Right renal pelvis (tissue), 4 donors: ENCODE data around the gene DIPK1A. TPM values are rescaled to one million over a fixed set of nuclear protein-coding genes. Genes with fewer than 3 reads are reported as not detected.

Experiments
- DNase-seq, 4 donors: peaks; one replicate each; pipeline ENCODE4 v3.0.0-alpha.2; 2013; ENCODE audit warnings: low read depth in 4 of 4, low spot score in 3 of 4, missing footprints in 1 of 4
- polyA plus RNA-seq, 4 donors: library from polyadenylated mRNA; unstranded; fragments of 120-200 nt; gene quantifications; one replicate each; pipeline ENCODE4 v1.2.1, GENCODE V29; 2013; ENCODE audit not compliant: insufficient read length in 4 of 4

Gene DIPK1A
- polyA plus RNA-seq, 4 donors = 8.3 to 9.6 (median 9.4) TPM

DNA sequence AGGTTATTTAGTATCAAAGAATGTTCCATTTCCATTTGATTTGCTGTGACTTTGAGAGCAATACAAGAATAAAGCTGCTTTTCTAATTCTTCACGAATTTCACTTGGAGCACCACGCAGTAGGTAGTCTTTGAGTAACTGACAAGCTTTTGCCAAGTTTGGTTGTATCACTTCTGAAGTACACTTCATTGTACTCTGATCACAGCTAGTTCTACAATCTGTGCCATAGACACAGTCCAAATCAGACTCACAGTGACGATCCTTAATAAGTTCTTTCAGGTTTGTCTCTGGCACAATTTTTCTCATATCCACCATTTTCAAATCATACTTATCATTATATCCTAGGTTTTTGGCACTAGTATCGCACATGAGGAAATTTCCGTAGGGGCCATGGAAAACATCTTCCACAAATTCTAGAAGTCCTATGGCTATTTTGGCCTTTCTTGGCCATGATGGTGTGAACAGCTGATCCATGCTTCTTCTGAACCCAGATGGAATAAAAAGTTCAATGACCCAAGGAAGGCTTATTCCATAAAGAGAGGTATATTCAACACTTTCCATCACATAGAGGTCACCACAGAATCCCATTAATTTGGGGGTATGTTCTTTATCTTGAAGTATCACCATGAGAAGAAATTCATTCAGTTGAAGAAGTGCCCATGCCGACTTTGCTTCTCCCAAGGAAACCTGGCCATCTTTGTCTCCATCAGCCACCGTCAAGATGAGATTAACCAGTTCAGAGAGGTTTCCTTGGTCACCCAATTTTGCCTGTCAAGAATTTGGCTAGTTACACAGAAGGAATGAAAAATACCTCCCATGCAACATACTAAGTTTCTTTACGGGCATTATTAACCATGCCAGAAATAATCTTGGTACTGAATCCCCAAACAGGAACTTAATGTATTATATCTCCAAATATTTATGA, 117.6 kb downstream of the DIPK1A start:
- no peak for DNase-seq

DNA sequence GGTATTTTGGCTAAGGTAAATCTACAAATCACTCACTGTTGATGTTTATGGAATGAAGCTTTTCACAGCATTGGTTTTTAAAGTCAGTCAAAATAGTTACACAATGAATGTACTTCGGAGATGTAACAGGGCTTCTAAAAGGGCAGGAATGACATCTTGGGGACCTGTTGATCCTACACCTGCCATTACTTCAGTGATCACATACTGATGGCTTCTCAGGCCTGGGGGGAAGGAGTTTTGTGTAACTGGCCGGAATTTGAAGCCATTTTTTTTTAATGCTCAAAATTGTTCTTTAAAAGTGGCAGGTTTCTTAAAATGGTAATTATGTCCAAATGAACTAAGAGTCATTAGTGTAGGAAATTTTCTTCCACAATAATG, 118.2 kb downstream of the DIPK1A start:
- DNase-seq = no peak

DNA sequence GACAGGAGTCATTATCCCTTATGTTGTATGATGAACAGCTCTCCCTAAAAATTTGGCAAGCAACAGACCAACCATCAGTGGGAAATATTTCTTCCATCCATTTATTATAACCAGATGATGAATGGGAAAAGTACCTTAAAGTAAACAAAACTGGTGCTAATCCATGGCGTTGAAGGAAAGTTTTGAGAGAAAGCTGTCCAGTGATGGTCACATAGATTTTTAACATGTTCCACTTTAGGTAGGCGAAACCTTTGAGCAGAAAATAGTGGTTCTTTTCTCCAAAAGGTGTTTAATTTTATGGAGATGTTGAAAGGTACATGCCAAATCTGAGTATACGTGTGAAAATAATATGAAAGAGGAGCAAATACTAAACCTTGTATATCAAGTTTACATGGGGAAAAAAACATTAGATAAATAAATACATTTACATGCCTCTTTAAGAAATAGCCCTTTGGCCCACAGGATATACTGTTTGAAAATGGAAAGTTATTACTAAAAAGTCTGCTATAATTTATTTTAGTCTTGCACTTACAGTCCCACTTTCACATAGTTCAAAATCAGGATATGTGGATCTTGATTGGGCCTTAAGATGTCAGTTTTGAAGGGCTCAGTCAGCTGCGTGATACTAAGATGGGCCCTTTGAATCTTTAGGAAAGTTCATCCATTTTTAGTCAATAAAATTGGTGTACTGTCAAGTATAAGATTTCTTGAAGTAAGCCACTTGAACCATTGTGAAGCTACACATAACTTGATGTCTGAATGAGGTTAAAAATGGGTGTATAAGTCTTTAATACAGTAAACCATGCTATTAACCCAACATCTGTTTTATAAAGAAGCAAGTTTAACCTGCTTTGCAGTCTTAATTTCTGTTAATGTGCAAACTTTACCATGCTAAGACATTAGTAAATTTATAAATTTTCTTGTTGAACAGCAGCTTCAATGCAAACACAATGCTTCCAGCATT, 118.9 kb downstream of the DIPK1A start:
- no peak for DNase-seq

DNA sequence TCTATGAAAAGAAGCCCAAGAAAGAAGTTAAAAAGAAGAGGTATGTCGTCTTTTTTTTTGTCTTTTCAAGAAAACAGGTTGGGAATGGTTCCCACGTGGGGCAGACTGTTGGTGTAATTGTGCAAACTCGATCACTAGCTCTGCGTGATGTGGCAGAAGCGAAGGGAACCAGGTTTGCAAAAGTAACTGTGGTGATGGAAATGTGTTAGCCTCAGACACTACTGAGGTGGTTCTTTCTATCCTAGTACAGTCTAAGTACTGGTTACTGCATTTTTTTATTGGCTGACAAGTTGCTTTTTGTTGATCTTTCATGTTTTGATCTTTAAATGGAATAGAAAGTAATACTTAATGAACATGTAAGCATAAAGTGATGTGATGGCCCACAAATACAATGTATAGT, 120.7 kb downstream of the DIPK1A start:
- DNase-seq = no peak

DNA sequence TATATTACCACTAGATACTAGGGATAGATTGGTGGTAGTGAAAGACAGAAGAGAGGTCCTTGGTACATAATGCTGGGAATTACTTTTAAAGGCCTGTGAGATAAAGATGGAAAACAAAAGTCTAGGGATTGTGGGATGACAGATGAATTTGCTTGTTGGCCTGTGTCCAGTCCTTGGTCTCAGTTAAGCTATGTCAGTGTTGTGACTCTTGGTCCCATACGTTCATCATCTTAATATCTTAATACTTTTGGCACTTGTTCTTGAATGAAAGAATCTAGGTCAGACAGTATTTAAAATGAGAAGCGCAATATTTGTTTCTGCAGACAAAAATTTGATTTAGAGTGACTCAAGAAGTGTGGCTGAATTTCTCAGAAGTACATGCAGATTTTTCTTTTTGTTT, 121.8 kb downstream of the DIPK1A start:
- no peak for DNase-seq

DNA sequence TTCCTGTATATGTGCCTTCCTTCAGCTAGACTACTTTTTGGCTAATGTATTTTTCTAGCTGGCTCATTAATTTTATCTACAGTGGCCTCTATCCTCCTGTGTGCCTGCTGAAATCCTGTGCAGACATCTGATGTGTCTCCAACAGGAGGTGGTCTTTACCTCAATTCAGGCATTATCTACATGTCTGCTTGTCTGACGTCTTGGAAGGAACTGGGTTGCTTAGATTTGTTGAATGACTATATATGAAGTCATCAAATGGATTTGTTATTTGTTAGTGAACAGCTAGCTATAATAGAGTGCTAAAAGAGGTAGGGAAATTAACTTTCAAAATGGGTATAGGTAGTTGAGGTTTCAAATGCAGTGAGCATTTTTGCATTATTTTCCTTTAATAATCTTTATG, 122.7 kb downstream of the DIPK1A start:
- DNase-seq = no peak

DNA sequence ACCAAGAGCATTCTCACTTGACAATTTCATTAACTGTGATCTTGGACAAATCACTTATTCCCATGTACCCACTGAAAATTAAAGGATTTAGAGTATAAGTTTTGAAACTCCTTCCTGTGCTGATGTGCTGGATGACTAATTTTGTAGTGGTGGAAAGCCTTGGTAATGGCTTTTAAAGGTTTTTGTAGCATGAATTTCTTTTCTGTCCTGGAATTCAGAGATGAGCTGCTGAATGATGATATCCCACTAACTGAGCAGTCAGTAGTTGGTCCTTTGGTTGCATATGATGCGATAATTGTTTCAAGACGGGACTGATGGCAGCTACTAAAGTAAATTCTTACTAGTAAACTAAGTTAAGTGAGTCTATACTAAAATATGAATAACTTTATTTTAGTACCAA, 124.2 kb downstream of the DIPK1A start:
- DNase-seq = no peak

DNA sequence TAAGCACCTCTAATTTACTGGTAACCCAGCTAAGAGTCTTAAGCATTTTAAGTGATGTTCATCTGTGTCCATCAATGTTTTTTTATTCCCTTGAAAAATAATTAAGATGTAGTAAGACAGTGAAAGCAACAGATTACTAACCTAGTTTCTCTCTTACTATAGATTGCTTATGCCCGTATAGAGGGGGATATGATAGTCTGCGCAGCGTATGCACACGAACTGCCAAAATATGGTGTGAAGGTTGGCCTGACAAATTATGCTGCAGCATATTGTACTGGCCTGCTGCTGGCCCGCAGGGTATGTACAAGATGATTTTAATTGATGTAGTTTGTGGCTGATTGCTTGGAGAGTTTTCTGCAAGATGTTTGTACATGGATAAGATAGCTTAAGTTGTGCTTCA, 126.6 kb downstream of the DIPK1A start:
- no peak for DNase-seq

DNA sequence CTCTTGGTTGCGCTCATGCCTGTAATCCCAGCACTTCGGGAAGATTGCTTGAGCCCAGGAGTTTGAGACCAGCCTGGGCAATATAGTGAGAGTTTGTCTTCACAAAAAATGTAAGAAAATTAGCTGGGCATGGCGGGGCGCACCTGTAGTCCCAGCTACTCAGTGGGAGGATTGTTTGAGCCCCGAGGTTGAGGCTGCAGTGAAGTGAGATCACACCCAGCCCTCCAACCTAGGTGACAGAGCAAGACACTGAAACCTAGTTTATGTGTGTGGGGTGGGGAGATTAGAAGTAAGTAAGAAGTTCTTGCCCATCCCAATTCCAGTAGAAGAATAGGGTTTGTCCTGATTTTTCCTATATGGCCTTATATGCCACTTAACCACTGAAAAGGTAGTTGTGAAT, 127.4 kb downstream of the DIPK1A start:
- no peak for DNase-seq

DNA sequence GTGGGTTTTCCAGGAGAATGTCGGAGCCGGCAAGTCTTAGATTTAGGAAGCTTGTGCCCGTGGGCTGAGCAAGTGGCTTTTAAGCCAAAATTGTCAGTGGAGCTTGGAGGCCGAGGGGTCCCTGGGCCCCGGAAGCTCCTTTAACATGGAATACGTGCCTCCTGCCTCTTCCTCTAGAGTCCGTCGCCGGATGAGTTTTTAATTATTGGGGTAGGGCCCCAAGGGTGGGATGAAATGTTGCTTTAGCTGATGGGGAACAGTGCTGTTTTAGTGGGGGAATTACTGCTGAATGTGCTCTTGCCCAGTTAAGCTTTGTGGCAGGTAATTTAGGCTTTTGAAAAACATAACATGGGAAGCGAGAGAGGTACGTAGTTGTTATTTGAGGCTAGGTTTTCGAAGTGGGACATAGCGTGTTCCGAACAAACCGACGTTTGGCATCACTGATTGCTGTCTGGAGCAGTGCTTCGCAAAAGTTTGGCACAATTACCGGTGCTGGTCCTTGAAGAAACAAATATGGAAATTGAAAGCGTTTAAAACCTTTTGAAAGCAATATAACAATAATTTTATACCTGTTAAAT, 128.6 kb downstream of the DIPK1A start:
- DNase-seq = peak in 1 of 4 donors; percentile 16

DNA sequence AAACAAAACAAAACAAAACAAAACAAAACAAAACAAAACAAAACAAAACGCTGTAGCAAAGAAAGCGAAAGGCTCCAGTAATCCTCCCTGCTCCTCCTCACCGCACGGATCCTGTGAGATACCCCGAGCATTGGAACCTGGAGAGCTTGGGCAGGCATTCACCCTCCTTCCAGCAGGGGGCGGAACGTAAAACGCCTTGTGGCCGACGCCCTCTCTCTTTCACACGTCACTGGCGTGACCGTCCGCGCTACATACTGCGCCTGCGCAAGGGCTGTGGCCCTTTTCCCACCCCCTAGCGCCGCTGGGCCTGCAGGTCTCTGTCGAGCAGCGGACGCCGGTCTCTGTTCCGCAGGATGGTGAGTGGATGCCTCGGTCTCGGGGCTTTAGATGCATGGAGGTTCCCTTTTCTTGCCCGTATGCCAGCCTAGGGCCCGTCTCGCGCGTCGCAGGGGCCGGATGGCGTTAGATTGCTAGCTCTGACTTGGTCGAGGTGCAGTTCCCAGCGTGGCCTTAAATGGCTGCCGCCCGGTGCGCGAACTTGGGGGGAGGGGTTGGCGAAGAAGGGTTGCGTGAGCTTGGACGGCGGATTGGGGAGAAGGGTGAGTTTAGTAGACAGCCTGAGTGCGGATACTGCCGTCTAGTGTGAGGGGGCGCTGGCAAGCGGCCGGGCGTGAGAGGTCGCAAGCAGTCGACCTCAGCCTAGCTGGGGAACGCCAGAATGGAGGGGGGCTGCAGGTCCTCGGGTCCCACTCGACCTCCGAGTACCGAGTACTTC, 129.3 kb downstream of the DIPK1A start, which contains the start of gene RPL5:
Gene RPL5, plus strand, starts transcription at position 279 of the 775 bp plus-strand sequence. Its CDS starts 75 bp downstream, at position 354.
- DNase-seq = peak; percentile 94 to 100 (median 98)

DNA sequence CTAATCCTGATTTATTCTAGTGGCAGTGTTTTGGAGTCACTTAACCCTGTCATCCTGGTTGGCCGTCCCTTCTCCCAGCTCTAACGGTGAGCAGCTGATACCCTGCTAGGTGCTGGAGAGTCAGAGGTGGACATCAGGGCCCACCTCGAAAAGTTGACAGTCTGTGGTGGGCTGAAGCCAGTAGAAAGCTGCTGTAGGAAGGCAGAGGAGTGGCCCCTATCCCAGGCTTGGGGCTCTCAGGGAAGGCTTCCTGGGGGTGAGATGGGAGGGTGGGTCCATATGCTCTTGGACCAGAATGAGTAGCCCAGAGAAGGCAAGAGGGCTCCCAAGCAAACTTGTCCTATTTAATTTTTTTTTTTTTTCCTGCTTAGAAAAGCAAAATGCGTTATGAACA, 129.9 kb downstream of the DIPK1A start:
- DNase-seq = no peak

DNA sequence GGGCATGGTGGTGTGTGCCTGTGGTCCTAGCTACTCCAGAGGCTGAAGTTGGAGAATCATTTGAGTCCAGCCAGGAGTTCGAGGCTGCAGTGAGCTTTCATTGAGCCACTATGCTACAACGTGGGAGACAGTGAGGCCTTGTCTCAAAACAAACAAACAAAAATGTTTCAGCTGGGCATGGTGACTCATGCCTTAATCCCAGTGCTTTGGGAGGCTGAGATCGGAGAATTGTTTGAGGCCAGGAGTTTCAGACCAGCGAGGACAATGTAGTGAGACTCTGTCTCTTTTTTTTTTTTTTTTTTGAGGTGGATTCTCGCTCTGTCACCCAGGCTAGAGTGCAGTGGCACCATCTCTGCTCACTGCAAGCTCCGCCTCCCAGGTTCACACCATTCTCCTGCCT, 134.5 kb downstream of the DIPK1A start:
- no peak for DNase-seq

DNA sequence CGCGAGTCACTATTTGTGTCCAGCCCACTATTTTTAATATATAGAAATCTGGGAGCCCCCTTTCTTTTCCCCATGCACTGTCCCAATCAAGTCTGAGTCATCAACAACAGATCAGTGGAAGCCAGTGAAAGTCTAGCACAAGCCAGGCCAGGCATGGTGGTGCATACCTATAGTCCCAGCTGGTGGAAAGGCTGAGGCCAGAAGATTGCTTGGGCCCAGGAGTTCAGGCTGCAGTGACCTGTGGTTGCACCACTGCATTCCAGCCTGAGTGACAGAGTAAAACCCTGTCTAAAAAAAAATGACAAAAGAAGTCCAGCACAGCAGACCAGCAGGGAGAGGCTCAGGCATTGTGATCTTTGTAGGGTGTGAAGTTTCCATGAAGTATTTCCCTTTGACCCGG, 138.4 kb downstream of the DIPK1A start:
- DNase-seq = no peak

DNA sequence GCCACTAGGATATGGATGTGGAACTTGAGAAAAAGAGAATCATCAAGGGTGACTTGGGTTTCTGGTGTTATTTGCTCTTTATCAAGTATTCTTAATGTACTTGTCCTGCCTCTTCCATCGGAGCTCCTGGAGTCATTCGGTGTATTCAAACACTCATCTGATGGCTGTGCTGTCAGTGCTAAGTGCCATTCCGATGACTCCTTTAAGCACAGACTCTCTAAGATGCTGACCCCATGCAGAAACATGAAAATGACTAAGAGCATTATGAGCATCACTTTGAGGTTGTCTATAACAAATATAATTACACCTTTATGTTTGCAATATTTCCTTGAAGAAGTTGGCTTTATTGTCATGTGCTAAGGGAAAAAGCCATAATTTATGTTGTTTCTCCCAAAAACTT, 140.7 kb downstream of the DIPK1A start:
- DNase-seq = no peak

DNA sequence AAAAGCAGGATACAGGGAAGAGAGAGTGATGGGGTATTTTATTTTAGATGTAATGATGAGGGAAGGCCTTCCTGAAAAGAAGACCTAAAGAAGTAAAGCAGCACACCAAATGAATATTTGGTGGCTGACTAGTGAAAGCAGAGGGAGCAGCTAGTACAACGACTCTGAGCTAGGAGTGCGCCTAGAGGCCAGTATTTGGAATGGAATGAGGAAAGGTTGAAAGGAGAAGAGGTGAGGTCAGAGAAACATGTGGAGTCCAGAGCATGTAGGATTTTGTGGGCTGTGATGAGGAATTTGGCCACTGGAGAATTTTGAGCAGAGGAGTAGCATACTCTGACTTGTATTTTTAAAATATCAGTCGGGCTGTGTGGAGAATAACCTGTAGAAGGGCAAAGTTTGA, 141.2 kb downstream of the DIPK1A start:
- DNase-seq = no peak

DNA sequence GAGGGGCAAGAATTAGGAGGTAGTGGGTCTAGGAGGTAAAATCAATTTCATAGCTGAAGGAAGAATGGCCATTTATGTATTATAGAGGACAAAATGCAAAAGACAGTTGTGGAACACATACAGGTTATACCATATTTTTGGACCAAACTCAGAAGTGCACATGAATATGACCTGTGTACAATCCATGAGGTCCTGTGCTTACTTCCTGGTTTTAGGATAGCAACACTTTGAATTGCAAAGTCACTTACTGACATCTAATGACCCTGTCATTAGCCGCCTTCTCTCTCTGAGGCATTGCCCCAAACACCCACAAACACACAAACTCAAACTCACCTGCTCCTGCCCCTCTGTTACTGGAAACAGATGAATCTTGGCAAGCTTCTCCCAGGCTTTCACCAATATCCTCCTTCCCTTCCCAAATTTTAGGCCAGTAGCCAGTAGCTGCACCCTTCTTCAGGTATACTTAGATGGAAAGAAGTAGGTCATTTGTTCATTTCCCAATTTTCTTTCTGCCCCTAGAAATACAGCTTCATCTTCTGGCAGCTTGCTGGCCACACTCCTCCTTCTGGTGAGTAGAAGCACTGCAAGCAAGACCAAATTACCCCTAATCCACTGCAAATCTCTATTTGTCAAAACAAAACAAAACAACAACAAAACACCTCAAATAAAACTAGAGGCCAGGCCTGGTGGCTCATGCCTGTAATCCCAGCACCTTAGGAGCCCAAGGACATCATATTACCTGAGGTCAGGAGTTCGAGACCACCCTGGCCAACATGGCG, 143.1 kb downstream of the DIPK1A start:
- no peak for DNase-seq

DNA sequence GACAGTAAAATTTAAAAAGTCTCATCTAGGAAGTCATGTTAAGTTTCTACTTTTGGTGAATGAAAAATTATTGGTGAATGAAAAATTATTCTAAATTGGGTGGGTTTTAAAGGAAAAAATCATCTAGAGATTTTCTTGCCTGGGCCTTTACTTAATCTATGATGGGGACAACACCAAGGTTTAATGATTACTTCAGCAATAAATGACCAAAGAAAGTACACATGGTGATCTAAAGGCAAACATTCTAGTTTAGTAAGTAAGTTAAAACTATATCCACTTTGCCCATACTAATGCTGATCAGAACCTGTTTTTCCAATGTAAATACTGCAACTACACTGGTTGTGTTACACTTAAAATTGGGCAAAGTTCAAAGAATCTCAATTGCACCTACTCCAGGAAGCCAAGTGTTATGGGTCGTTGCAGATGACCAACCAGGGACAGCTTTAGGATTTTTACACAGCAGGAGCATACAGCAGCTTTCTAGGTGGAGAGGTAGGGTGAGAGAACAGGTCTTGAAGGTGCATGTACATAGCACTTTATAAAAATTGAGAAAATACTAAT, 144.0 kb downstream of the DIPK1A start:
- DNase-seq = no peak

DNA sequence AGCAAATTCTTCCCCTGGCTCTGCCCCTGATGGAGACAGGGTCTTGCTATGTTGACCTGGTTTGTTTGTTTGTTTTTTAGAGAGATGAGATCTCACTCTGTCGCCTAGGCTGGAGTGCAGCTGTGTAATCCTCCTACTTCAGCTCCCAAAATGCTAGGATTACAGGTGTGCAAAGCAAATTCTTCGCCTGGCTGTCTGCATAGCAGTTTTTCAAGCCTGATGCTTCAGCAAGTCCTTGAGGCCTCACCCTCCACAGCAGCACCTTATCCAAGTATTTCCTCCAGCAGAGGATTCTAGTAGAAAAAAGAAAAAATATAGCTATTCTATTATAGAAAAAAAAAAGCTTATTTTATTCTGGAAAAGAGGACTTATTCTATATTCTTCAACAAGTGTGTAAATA, 144.5 kb downstream of the DIPK1A start:
- no peak for DNase-seq
